ENCODE results near the gene KLHL14. TPM values are rescaled to one million over a fixed set of nuclear protein-coding genes. Genes with fewer than 3 reads are reported as not detected.
A peak's percentile ranks its signal among the peaks of the same experiment; 100 is the strongest.

KLHL14 gene
- total and polyA plus RNA-seq, 2 experiments from 2014 or later, result 0.44 to 1.9 TPM

GRCh38 chr18:32771169-32771751, 1.6 kb downstream of the KLHL14 start:
- peaks cover 79% of the 10 kb centered on the region for H3K27me3 ChIP-seq (ENCODE audit: insufficient read depth)
- peak overlapping the region; percentile 88 for H3K4me3 ChIP-seq
- Mint-ChIP-seq H3K27me3 (ENCODE audit: insufficient read depth, low read depth, poor library complexity) (peaks cover 45% of the 10 kb centered on the region), H3K36me3 (ENCODE audit: low read depth) (no peaks in the 10 kb centered on the region), H3K4me3 (peak overlapping the region; percentile 92), H3K9me3 (no peaks in the 10 kb centered on the region; the same call in 2 of the 3 replicates), H3K4me1 (peaks cover 47% of the 10 kb centered on the region), H3K27ac (no peak overlapping the region)
- peaks cover 9% of the 10 kb centered on the region; the same call in 1 of the 2 replicates for H3F3A ChIP-seq (replicated peaks; ENCODE audit: low read depth)
- H3K79me2 ChIP-seq (replicated peaks; ENCODE audit: insufficient read depth), result no peaks in the 10 kb centered on the region
- peak overlapping the region; percentile 96 for H2AFZ ChIP-seq
- H4K20me1 ChIP-seq (replicated peaks; ENCODE audit: insufficient read depth), result no peaks in the 10 kb centered on the region
- H3K27ac ChIP-seq (ENCODE audit: low read depth), result no peak overlapping the region
- H3K4me1 ChIP-seq (ENCODE audit: insufficient read depth), result peaks cover 46% of the 10 kb centered on the region
- peak; percentile 63 for DNase-seq (ENCODE audit: low spot score)
- TF ChIP-seq EZH2 (IDR thresholded peaks at IDR 0.05; ENCODE audit: low read depth, unreplicated experiment), result peak; percentile 68
- TF ChIP-seq, protein P1, sequence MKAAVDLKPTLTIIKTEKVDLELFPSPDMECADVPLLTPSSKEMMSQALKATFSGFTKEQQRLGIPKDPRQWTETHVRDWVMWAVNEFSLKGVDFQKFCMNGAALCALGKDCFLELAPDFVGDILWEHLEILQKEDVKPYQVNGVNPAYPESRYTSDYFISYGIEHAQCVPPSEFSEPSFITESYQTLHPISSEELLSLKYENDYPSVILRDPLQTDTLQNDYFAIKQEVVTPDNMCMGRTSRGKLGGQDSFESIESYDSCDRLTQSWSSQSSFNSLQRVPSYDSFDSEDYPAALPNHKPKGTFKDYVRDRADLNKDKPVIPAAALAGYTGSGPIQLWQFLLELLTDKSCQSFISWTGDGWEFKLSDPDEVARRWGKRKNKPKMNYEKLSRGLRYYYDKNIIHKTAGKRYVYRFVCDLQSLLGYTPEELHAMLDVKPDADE (IDR thresholded peaks at IDR 0.05), result no peak
- no peaks in the 10 kb centered on the region for H3K9me2 ChIP-seq (ENCODE audit: insufficient read depth)
- peak overlapping the region; percentile 99 for H3K4me2 ChIP-seq
- peak; percentile 28 for ATAC-seq
- H3K36me3 ChIP-seq (ENCODE audit: insufficient read depth), result no peaks in the 10 kb centered on the region

DNA sequence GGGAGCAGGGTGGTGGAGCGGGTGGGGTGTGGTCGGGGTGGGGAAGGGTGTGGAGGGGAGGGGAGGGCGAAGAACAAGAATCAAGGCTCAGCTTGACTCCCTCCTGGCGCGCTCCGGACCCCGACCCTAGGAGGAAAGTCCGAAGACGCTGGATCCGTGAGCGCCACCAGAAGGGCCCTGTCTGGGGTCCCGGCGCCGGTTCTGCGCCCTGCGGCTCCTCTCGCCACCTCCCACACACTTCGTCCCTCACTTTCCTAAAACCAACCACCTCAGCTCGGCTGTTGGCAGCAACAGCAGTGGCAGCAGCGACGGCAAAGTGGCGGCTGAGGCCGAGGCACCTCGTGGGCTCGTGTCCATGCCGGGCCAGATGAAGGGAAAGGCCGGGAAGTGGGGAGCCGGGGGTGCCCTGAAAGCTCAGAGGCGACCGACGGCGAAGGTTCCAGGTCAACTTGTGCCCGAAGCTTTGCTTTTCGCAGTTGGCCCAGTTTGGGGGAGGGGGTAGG, 2.1 kb downstream of the KLHL14 start:
- Histone ChIP-seq H2AFZ (peak overlapping the region; percentile 96), H3K9me2 (ENCODE audit: insufficient read depth) (no peaks in the 10 kb centered on the region), H3K4me3 (peak overlapping the region; percentile 88), H3K27me3 (ENCODE audit: insufficient read depth) (peaks cover 79% of the 10 kb centered on the region), H3K36me3 (ENCODE audit: insufficient read depth) (no peaks in the 10 kb centered on the region), H3K4me1 (ENCODE audit: insufficient read depth) (peaks cover 45% of the 10 kb centered on the region), H3K27ac (ENCODE audit: low read depth) (no peak overlapping the region), H3K79me2 (replicated peaks; ENCODE audit: insufficient read depth) (no peaks in the 10 kb centered on the region), H3F3A (replicated peaks; ENCODE audit: low read depth) (peaks cover 9% of the 10 kb centered on the region; the same call in 1 of the 2 replicates), H4K20me1 (replicated peaks; ENCODE audit: insufficient read depth) (no peaks in the 10 kb centered on the region), H3K4me2 (peak overlapping the region; percentile 99)
- no peak overlapping the region for H3K27ac Mint-ChIP-seq
- H3K27me3 Mint-ChIP-seq (ENCODE audit: insufficient read depth, low read depth, poor library complexity), result peaks cover 45% of the 10 kb centered on the region
- H3K36me3 Mint-ChIP-seq (ENCODE audit: low read depth), result no peaks in the 10 kb centered on the region
- peak overlapping the region; percentile 92 for H3K4me3 Mint-ChIP-seq
- DNase-seq (ENCODE audit: low spot score), result peak; percentile 51
- no peaks in the 10 kb centered on the region; the same call in 2 of the 3 replicates for H3K9me3 Mint-ChIP-seq
- peak; percentile 16 for ATAC-seq
- H3K4me1 Mint-ChIP-seq, result peaks cover 44% of the 10 kb centered on the region
- TF ChIP-seq, protein P2, sequence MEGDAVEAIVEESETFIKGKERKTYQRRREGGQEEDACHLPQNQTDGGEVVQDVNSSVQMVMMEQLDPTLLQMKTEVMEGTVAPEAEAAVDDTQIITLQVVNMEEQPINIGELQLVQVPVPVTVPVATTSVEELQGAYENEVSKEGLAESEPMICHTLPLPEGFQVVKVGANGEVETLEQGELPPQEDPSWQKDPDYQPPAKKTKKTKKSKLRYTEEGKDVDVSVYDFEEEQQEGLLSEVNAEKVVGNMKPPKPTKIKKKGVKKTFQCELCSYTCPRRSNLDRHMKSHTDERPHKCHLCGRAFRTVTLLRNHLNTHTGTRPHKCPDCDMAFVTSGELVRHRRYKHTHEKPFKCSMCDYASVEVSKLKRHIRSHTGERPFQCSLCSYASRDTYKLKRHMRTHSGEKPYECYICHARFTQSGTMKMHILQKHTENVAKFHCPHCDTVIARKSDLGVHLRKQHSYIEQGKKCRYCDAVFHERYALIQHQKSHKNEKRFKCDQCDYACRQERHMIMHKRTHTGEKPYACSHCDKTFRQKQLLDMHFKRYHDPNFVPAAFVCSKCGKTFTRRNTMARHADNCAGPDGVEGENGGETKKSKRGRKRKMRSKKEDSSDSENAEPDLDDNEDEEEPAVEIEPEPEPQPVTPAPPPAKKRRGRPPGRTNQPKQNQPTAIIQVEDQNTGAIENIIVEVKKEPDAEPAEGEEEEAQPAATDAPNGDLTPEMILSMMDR (conservative IDR thresholded peaks at IDR 0.05; ENCODE audit: low read depth in 2 of 2), result no peak
- TF ChIP-seq ZNF462 (CRISPR knock-in tag; IDR thresholded peaks at IDR 0.05) (no peak), CREB1 (CRISPR knock-in tag; IDR thresholded peaks at IDR 0.05; ENCODE audit: low read depth) (no peak), JUNB (IDR thresholded peaks at IDR 0.05; ENCODE audit: unreplicated experiment) (no peak), EZH2phosphoT487 (IDR thresholded peaks at IDR 0.05; ENCODE audit: unreplicated experiment) (no peak), ZNF114 (CRISPR knock-in tag; IDR thresholded peaks at IDR 0.05) (no peak), ZNF331 (CRISPR knock-in tag; IDR thresholded peaks at IDR 0.05; ENCODE audit: low read depth) (no peak)
- TF ChIP-seq, protein P1 (IDR thresholded peaks at IDR 0.05), result no peak

Data from GM23338 (cell line).